HG02678 (cell line): ENCODE data around the gene GDF11.

Experiments
- ATAC-seq: cut with Tn5 transposase; IDR thresholded peaks from one replicate; pipeline ENCODE4 v1.9.1; 2021; ENCODE audit warnings: mild to moderate bottlenecking, moderate library complexity; ENCODE audit not compliant: unreplicated experiment

The GDF11 gene

GRCh38 chr12:55742719-55743405 lies at the start of gene GDF11:
GDF11 (plus strand) TSS chr12:55743122; CDS start chr12:55743317, 195 bp downstream.
- peak; percentile 48 for ATAC-seq

GRCh38 chr12:55693323-55694187 lies 49.4 kb upstream of the GDF11 start:
- no peak for ATAC-seq

- ATAC-seq: no peak
These were observed 48.8 kb upstream of the GDF11 start for GRCh38 chr12:55694188-55694515.

- no peak for ATAC-seq
These were observed 48.3 kb upstream of the GDF11 start for GRCh38 chr12:55694651-55695050.

GRCh38 chr12:55695349-55695748 lies 47.6 kb upstream of the GDF11 start:
- ATAC-seq: no peak

GRCh38 chr12:55696141-55696540 lies 46.8 kb upstream of the GDF11 start:
- no peak for ATAC-seq

GRCh38 chr12:55696796-55697462 lies 46.0 kb upstream of the GDF11 start:
- ATAC-seq: no peak

- ATAC-seq: no peak
These were observed 45.2 kb upstream of the GDF11 start for GRCh38 chr12:55697686-55698085.

- ATAC-seq: no peak
These were observed 44.5 kb upstream of the GDF11 start for GRCh38 chr12:55698241-55698955.

GRCh38 chr12:55698965-55699364 lies 44.0 kb upstream of the GDF11 start:
- ATAC-seq: no peak

- no peak for ATAC-seq
These were observed 43.4 kb upstream of the GDF11 start for GRCh38 chr12:55699471-55700055.

GRCh38 chr12:55700255-55701018 lies 42.5 kb upstream of the GDF11 start:
- ATAC-seq: no peak

- ATAC-seq: no peak
These were observed 40.1 kb upstream of the GDF11 start for GRCh38 chr12:55702861-55703260.

- no peak for ATAC-seq
These were observed 39.6 kb upstream of the GDF11 start for GRCh38 chr12:55703288-55703687.

- ATAC-seq: no peak
These were observed 38.8 kb upstream of the GDF11 start for GRCh38 chr12:55703901-55704761.

- ATAC-seq: no peak
These were observed 37.9 kb upstream of the GDF11 start for GRCh38 chr12:55704824-55705718.

- ATAC-seq: no peak
These were observed 37.0 kb upstream of the GDF11 start for GRCh38 chr12:55705782-55706402.
